IPS DF 4.7 (cell line): ENCODE measurements around the gene KISS1R.

Source experiments
- DNase-seq: peaks from one replicate; pipeline ENCODE4 v3.0.0-alpha.2; 2013; ENCODE audit warnings: low spot score; ENCODE audit errors: extremely low read depth

KISS1R gene

GRCh38 chr19:919199-920050, 2.3 kb downstream of the KISS1R start:
- no peak for DNase-seq

- no peak for DNase-seq
Observed at GRCh38 chr19:920051-920864, 3.1 kb downstream of the KISS1R start.

- no peak for DNase-seq
Observed at GRCh38 chr19:924553-925086, 7.5 kb downstream of the KISS1R start.

GRCh38 chr19:925087-925525, 8.0 kb downstream of the KISS1R start:
- DNase-seq = no peak

GRCh38 chr19:925526-926322, 8.6 kb downstream of the KISS1R start, which contains the start of gene ARID3A:
ARID3A (plus strand) TSS chr19:926035; CDS start chr19:929529, 3,494 bp downstream.
- DNase-seq = no peak

GRCh38 chr19:926323-926588, 9.1 kb downstream of the KISS1R start:
- DNase-seq = no peak

- DNase-seq = no peak
Observed at GRCh38 chr19:926589-927350, 9.6 kb downstream of the KISS1R start.

- no peak for DNase-seq
Observed at GRCh38 chr19:927351-927779, 10.2 kb downstream of the KISS1R start.

GRCh38 chr19:927780-928401, 10.8 kb downstream of the KISS1R start:
- DNase-seq = no peak

GRCh38 chr19:928471-929202, 11.5 kb downstream of the KISS1R start:
- no peak for DNase-seq

- no peak for DNase-seq
Observed at GRCh38 chr19:929203-929890, 12.2 kb downstream of the KISS1R start.

GRCh38 chr19:929891-930258, 12.7 kb downstream of the KISS1R start:
- DNase-seq = no peak

- DNase-seq = no peak
Observed at GRCh38 chr19:931860-932647, 14.9 kb downstream of the KISS1R start.

GRCh38 chr19:932648-933552, 15.8 kb downstream of the KISS1R start:
- DNase-seq = no peak

GRCh38 chr19:933553-933882, 16.4 kb downstream of the KISS1R start:
- DNase-seq = no peak

GRCh38 chr19:934197-934840, 17.2 kb downstream of the KISS1R start:
- DNase-seq = no peak
